Endothelial cell of hepatic sinusoid (primary cell): ENCODE data around the gene AOPEP.

Source experiments
- in situ Hi-C: cut with HindIII; loops from 2 replicates; pipeline ENCODE4 v1.10.0; 2017; ENCODE audit warnings: low sequenced_read_pairs

Gene AOPEP, protein sequence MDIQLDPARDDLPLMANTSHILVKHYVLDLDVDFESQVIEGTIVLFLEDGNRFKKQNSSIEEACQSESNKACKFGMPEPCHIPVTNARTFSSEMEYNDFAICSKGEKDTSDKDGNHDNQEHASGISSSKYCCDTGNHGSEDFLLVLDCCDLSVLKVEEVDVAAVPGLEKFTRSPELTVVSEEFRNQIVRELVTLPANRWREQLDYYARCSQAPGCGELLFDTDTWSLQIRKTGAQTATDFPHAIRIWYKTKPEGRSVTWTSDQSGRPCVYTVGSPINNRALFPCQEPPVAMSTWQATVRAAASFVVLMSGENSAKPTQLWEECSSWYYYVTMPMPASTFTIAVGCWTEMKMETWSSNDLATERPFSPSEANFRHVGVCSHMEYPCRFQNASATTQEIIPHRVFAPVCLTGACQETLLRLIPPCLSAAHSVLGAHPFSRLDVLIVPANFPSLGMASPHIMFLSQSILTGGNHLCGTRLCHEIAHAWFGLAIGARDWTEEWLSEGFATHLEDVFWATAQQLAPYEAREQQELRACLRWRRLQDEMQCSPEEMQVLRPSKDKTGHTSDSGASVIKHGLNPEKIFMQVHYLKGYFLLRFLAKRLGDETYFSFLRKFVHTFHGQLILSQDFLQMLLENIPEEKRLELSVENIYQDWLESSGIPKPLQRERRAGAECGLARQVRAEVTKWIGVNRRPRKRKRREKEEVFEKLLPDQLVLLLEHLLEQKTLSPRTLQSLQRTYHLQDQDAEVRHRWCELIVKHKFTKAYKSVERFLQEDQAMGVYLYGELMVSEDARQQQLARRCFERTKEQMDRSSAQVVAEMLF

GRCh38 chr9:94726495-94727191, at the start of gene AOPEP:
AOPEP (plus strand) TSS chr9:94726699; CDS start chr9:94759784, 33,085 bp downstream.
- in situ Hi-C loops, result no loop called here

DNA sequence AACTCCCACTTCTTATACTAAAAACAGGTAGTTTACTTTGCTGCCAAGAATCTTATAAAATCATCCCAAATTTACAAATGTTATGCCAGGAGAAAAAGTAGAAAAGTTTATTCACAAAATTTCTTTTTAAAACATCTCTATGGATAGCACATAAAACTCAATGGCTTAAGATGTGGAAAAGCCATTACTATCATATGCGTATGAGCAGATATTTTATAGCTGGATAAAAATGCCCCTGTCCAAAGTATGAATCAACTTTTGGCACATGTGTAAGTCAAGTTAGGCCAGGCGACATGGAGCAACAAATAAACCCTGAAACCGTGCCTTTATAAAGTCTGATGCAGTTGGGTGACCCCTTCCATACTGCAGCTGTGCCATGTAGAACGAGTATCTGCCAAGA, 48.6 kb upstream of the AOPEP start:
- in situ Hi-C loops, result no loop called here

DNA sequence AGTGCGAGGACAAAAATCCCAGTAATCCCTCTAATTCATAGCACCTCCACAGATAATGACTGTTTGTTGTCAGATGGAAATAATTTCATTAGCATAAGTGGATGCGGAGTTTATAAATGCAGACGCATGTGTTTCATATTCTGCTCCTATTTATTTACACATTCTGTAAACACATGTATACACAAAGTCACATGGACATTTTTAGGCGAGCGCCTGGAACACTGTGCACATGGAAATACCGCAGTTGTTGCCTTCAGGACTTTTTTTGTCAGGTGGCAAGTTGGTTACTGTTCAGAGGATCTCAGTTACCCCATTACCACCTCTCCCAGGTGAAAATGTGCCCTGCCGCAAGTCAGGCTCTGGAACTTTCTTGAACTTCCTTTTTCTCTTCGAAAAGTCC, 46.9 kb upstream of the AOPEP start:
- in situ Hi-C loops, result no loop called here

DNA sequence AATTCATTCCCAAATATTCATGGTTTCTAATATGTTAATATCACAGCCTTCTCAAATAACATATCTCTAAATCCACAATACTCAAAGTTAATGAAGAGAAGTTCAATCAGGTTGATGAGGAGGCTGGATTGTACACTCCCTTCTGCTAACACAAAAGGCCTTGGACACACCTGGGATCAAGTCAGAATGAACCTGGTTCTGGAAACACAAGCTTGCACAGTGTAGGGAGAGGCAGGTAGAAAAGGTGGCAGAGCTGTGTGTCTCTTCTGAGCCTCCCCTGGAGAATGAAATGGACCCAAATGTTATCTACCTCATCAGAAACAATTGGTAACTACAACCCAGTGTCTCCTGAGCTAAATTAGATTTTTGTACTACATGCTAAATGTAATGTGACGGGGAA, 46.5 kb upstream of the AOPEP start:
- in situ Hi-C loops, result no loop called here

- in situ Hi-C loops, result no loop called here
These were observed 45.9 kb upstream of the AOPEP start for GRCh38 chr9:94680621-94681020.

GRCh38 chr9:94681508-94681907, 45.0 kb upstream of the AOPEP start:
- in situ Hi-C loops, result no loop called here

DNA sequence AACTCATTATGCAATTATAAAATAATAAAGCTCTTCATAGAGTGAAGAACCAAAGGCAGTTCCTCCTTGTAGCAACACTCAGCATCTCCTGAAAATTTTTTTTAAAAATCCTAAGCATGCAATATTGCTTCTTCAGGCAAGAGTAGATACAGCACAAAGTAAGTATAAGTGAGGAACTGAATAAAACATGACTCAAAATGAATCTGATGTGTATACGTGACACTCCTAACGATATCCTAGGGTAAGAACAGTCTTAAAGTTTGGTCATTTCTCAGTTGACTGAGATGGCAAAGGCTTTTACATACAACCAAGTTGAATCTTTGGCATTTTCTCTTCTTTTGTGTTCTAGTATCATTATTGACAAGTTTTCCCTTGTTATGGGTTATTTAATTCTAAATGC, 41.1 kb upstream of the AOPEP start:
- in situ Hi-C loops, result no loop called here

- in situ Hi-C loops, result no loop called here
These were observed 39.0 kb upstream of the AOPEP start for GRCh38 chr9:94687451-94687850.

DNA sequence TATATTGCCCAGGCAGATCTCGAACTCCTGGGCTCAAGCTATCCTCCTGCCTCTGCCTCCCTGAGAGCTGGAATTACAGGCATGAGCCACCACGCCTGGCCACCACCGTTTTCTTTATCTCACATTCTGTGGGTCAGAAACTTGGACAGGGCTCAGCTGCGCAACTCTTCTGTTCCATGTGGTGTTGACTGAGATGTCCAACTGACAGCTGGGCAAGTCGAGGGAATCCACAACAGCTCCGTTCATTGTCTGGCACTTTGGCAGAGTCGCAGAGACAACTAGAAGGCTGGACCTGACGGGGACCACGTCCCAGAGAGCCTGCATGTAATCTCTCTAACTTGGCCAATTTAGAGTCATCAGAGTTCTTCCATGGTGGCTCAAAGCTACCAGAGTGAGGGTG, 36.2 kb upstream of the AOPEP start:
- in situ Hi-C loops, result no loop called here

GRCh38 chr9:94692601-94693000, 33.9 kb upstream of the AOPEP start:
- in situ Hi-C loops, result no loop called here

DNA sequence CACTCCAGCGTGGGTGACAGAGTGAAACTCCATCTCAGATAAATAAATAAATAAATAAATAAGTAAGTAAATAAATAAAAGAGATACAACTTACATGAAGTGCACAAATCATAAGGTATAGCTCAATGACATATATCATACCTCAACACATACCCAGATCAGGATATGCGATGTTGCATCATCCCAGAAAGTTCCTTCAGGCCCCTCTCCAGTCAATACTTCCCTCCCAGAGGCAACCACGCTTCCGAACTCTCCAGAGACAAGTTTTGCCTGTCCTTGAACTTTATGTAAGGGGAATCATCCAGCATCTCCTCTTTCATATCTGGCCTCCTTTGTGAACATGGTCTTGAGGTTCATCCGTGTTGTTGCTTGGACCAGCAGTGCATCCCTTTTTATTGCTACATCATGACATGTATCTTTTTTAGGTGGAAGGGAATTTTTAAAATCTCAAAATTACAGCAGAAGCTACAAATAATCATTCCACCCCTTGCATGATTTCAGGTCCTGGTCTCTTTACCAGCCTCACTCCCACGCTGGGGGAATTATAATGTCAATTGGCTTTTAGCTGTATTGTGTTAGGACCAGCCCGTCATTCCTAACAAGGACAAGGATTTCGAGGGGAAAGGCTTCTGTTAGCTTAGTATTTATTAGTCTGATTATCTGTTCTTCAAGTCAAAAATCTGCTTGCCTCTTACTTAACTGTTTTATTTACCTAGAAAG, 32.9 kb upstream of the AOPEP start:
- in situ Hi-C loops, result no loop called here

DNA sequence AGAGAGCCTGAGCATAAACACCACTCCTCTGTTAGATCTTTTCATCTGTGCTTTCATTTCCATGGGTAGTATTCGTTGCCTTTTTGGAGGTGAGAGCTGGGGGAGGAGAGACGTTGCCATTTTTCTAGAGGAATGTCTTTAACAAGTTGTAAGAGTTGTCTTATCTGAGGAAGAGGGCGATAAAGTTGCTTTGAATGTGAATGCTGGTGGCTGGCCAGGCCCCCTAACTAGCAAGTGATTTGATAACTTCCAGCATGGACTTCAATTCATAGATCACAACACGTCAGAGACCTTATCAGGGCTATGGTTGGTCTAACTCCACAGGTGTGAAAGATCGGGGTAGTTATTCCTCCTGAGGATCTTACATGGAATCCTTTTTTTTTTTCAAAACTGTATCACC, 30.0 kb upstream of the AOPEP start:
- in situ Hi-C loops, result no loop called here

- in situ Hi-C loops, result no loop called here
These were observed 28.4 kb upstream of the AOPEP start for GRCh38 chr9:94697972-94698581.

DNA sequence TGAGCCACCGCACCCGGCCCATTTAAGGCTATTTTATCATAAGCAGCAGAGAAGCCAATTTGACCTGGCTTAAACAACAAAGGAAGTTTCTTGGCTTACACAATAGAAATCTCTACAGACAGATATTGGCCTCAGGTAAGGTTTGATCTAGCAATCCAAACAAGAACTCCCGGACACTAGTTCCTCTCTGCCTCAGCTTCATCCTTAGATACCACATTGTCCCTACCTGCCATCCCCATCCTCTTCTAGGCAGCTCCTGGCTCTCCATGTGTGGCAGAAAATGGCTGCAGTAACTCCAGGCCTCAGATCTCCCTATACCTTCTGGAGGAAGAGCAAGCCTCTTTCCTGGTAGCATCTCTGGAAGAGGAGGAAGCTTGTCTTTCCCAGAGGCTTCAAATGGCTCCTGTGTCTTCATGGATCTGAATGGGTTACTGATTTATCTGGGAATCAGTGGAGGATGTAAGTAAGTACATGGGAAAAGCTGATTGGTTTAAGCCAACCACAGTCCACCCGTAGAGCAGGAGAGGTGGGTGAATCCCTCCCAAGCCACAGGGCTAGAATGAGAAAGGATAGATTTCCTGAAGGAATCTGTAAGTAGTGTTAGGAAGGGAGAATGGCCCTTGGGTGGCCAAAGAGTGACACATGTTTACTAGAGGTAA, 26.7 kb upstream of the AOPEP start:
- in situ Hi-C loops, result loop anchor here (25.0 kb wide), 1 partner anchor 437 kb away; no protein-coding TSS in a partner anchor

- in situ Hi-C loops, result loop anchor here (25.0 kb wide), 1 partner anchor 437 kb away; no protein-coding TSS in a partner anchor
These were observed 26.1 kb upstream of the AOPEP start for GRCh38 chr9:94700445-94700844.

DNA sequence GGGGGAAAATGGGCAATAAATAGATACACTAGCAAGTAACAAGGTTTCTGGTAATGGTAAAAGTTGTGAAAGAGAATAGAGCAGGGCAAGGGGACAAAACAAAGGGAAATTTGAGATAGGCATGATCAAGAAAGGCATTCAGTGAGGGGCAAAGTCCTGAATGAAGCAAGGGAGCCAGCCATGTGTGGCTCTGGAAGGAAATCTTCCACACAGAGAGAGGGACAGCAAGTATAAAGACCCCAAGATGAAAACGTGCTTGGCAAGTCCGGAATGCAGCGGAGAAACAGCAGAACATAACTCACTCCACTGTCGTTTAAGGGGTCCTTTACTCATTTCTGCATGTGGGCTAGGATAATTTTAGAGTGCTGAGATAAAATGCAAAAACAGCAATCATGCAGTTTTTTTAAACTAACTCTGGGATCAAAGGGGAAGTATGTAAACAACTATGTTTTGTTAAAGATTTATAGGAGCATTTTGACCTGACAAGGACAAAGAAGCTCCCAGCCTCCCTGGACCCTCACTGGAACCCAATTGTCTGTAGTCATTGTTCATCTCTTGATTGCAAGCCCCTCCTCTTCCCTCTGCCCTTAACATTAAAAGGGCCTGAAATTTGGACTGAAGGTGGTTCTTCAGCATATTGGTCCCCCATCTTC, 22.9 kb upstream of the AOPEP start:
- in situ Hi-C loops, result loop anchor here (25.0 kb wide), 1 partner anchor 434 kb away; no protein-coding TSS in a partner anchor

DNA sequence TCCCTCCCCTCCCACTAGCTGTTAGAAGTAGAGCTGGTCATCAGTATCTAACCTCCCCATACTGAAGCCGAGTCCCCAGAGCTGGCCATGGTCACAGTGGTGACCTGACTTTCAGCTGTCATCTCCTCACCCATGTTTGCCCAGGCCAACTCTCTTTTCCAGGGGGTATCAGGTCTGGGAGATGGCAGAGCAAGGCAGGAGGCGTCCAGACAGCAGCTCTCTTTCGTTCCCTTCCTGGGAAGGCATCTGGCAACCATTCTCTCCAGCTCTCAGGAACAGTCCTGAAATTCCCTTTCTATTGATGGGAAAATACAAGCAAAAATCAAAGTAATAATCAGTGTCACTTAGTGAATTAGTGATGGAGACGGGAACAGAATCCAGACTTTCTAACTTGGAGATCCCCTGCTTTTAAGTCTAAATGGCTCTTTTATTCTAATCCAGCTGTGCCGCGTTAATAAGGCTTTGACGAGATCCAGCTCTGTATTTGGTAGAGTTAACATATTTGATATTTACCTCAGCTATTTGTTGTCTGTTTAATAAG, 21.3 kb upstream of the AOPEP start:
- in situ Hi-C loops, result loop anchor here (25.0 kb wide), 1 partner anchor 432 kb away; no protein-coding TSS in a partner anchor

GRCh38 chr9:94706922-94707321, 19.6 kb upstream of the AOPEP start:
- in situ Hi-C loops, result loop anchor here (25.0 kb wide), 1 partner anchor 430 kb away; no protein-coding TSS in a partner anchor
